AG09319 (cell line): Measurements from ENCODE around the gene SMOC1.

Experiments used
- DNase-seq: peaks from one replicate; pipeline ENCODE4 v3.0.0-alpha.2; 2010; ENCODE audit warnings: low read depth; ENCODE audit errors: extremely low read depth
- CTCF ChIP-seq: IDR thresholded peaks from 2 replicates; pipeline ENCODE4 v1.5.1; 2011; ENCODE audit warnings: low read depth, mild to moderate bottlenecking, inconsistent platforms, low read length, moderate library complexity

The SMOC1 gene

DNA sequence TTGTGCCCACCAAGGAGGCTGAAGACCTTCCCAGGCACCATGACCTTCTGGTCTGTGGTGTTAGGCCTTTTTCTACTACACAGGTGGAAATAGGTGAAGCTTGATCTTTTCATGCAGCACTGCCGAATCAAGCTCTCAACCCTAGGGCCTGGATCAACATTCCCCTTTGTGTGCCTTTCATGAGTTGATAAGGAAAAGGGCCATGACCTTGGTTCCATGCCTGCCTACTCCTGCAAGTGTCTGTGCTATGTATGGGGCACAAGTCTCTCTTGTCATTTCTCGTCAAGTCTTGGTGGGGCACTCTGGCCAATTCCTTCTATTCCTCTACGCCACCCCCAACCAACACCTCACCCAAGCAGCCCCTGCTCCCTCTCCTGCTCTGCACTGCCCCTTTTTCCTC is 155.0 kb downstream of the SMOC1 start:
- TF ChIP-seq CTCF = no peak
- DNase-seq = no peak

GRCh38 chr14:70036665-70037064 is 157.4 kb downstream of the SMOC1 start:
- DNase-seq = no peak
- no peak for TF ChIP-seq CTCF

DNA sequence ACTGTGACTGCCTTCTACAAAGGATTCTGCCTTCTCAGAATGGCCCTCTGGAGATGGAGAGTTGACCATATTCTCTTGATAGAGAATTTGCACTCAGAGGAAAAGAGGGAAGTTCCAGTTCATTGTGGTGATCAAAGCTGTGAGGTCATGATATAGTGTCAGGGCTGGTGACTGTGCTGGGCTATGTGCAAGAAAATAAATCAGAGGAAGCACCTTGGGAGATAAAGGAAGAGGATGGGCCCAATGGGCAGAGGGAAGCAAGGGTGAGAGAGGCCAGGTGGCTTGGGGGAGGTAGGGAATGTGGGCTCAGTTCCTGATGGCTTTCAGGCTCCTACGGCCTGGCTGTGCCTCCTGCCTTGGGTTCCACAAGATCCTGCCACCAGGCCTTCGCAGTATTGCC is 163.8 kb downstream of the SMOC1 start:
- no peak for DNase-seq
- TF ChIP-seq CTCF = no peak

DNA sequence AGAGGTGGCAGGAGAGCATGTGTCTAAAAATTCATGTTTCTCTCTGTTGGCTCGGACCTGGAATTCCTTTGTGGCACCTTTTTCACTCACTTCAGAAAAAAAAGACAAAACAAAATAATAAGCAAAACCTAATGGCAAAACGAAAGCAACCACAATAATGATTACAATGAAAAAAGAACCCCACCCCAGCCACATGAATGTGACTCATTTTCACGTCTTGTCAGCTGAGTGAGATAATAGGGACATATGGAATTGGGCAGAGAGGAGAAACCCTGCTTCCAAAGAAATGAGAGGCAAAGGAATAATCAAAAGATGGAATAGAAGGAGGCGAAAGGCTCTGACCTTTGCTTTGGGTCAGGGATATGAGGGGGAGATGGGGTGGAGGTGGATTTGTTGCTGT is 166.1 kb downstream of the SMOC1 start:
- no peak for TF ChIP-seq CTCF
- DNase-seq = no peak

DNA sequence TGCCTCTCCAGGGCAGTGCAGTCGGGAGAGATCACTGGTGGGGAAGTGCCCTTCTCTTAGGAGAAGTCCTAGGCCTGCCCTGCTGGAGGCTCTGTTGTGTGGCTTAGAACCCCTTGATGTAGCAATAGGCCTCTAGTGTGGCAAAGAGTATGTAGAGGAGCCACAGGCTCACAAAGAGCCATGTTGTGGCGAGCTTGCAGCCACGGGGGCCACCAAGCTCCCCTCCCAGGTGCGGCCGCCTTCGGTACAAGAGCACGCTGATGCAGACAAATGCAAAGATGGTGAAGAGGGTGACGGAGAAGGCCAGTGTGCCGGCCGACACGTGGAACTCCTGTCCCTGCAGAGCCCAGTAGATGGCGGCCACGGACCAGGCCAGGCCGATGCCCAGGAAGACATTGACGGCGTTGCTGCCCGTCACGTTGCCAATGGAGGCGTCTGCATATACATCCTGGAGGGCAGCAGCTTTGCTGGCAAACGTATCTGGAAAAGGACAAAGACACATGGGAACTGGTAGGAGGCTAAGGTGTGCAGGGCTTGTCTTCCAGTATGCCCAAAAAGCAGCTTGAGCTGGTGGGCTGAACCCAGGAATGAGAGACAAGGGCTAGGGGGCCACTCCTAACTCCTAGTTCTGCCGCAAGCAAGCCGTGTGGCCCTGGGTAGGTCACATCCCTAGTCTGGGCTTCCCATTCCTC is 166.8 kb downstream of the SMOC1 start:
- DNase-seq = no peak
- TF ChIP-seq CTCF = peak; percentile 53

- TF ChIP-seq CTCF = no peak
- no peak for DNase-seq
Measured at GRCh38 chr14:70047598-70048312, 168.5 kb downstream of the SMOC1 start.

DNA sequence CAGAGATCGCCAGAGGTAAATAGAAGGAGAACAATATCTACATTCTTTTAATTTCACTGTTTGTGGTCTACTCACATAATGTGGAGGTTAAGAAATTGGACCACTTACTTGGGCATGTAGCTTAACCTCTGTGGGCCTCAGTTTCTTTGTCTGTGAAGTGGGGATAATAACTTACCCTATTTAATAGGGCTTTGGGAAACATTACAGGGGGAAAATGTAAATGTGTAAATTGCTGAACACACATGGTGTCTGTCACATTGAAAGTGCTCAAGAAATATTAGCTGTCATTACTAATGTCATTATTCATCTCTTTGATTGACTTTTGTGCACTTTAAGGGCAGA is 169.1 kb downstream of the SMOC1 start:
- no peak for TF ChIP-seq CTCF
- DNase-seq = no peak
